ENCODE data around the gene ZNF462.

Gene ZNF462

DNA sequence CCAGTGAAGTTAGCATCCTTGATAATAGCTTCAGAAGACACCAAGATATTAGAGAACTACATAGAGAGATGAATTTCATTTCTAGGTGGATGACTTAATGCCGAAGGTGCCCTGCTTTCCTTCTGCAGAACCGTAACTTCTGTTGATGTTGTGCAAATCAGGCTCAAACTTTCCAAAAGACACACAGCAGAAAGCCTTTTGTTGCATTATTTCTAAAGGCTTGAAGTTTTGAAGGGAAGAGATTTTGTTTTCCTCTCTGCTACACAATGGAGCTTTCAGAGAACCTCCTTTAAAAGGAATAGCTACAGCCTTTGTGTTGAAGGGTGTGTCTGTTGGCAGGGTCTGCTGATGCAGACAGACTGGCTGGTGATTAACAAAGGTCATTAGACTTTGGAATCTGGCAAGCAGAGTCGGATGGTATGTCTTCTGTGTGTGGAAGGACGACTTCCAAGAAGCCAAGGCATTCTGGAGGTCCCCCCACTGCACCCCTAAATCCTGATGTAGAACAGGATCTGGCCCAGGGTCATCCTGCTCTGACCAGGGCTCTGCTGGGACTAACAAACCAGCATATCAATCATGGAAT, 57.8 kb downstream of the ZNF462 start:
- Histone ChIP-seq H3K27ac (peak overlapping the region; percentile 82), H2AFZ (ENCODE audit: low read depth) (peak overlapping the region; percentile 3; the same call in 1 of the 2 replicates), H3K79me2 (ENCODE audit: insufficient read depth, low read depth) (no peaks in the 10 kb centered on the region), H4K20me1 (ENCODE audit: insufficient read depth) (no peaks in the 10 kb centered on the region), H3K27me3 (ENCODE audit: insufficient read depth, low read depth) (no peaks in the 10 kb centered on the region), H3K9ac (peak overlapping the region; percentile 44; the same call in 1 of the 2 replicates), H3K4me3 (IDR thresholded peaks at IDR 0.05; ENCODE audit: insufficient read depth, low read depth, low read length) (no peak overlapping the region), H3K36me3 (ENCODE audit: insufficient read depth) (peaks cover 5% of the 10 kb centered on the region; the same call in 1 of the 2 replicates), H3K4me1 (ENCODE audit: low read depth, poor library complexity, severe bottlenecking) (peaks cover 43% of the 10 kb centered on the region), H3K4me2 (peak overlapping the region; percentile 54)
- TF ChIP-seq, protein P1, sequence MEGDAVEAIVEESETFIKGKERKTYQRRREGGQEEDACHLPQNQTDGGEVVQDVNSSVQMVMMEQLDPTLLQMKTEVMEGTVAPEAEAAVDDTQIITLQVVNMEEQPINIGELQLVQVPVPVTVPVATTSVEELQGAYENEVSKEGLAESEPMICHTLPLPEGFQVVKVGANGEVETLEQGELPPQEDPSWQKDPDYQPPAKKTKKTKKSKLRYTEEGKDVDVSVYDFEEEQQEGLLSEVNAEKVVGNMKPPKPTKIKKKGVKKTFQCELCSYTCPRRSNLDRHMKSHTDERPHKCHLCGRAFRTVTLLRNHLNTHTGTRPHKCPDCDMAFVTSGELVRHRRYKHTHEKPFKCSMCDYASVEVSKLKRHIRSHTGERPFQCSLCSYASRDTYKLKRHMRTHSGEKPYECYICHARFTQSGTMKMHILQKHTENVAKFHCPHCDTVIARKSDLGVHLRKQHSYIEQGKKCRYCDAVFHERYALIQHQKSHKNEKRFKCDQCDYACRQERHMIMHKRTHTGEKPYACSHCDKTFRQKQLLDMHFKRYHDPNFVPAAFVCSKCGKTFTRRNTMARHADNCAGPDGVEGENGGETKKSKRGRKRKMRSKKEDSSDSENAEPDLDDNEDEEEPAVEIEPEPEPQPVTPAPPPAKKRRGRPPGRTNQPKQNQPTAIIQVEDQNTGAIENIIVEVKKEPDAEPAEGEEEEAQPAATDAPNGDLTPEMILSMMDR (conservative IDR thresholded peaks at IDR 0.05; ENCODE audit: low read depth, low read length) = no peak

DNA sequence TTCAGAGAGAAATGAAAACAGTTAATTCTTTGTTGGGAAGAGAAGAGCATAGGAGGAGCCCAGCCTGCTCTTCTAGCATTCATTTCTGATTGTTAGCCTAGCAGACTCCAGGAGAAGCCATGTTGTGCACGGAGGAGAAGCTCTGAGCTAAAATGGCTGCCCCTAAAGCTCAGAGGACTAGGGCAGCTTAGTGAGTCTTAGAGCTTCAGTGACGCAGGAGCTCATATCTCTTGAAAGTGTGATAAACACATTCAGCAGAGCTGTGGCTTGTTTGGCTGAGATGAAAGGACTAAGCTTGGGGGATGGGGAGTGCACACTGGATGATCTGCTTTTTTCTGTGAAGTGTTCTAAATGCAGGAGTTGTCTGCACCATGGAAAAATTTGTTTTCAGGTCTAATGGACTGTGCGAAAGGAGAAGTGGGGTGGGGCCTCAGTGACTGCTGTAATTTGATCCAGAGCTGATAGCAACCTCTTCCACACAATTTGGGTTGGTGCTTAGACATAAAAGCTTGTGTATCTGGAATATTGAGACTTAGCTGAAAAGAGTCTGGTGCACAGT, 58.5 kb downstream of the ZNF462 start:
- Histone ChIP-seq H3K9ac (peak overlapping the region; percentile 44; the same call in 1 of the 2 replicates), H3K27ac (peak overlapping the region; percentile 82), H2AFZ (ENCODE audit: low read depth) (peak overlapping the region; percentile 3; the same call in 1 of the 2 replicates), H3K27me3 (ENCODE audit: insufficient read depth, low read depth) (no peaks in the 10 kb centered on the region), H3K4me2 (peak overlapping the region; percentile 54), H4K20me1 (ENCODE audit: insufficient read depth) (no peaks in the 10 kb centered on the region), H3K36me3 (ENCODE audit: insufficient read depth) (peaks cover 5% of the 10 kb centered on the region; the same call in 1 of the 2 replicates), H3K4me3 (IDR thresholded peaks at IDR 0.05; ENCODE audit: insufficient read depth, low read depth, low read length) (no peak overlapping the region), H3K4me1 (ENCODE audit: low read depth, poor library complexity, severe bottlenecking) (peaks cover 43% of the 10 kb centered on the region), H3K79me2 (ENCODE audit: insufficient read depth, low read depth) (no peaks in the 10 kb centered on the region)
- TF ChIP-seq, protein P1 (conservative IDR thresholded peaks at IDR 0.05; ENCODE audit: low read depth, low read length) = no peak

DNA sequence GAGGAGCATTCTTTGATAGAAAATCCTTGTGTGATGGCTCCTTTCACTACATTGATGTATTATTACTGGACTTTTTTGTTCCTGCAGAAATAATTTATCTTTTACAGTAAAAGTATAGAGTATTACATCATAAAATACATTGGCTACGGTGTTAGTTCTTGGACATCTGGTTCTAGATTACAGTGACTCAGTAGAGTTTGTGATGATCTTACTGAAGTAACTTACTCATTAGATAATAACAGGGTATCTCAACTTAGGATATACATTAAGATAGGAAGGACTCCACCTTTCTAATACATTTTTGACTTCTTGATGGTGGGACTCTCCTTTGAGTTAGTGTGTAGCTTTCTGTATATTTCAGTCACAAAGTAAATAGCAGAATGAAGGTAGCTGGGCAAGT, 59.1 kb downstream of the ZNF462 start:
- H2AFZ ChIP-seq (ENCODE audit: low read depth) = no peak overlapping the region
- peaks cover 43% of the 10 kb centered on the region for H3K4me1 ChIP-seq (ENCODE audit: low read depth, poor library complexity, severe bottlenecking)
- peaks cover 5% of the 10 kb centered on the region; the same call in 1 of the 2 replicates for H3K36me3 ChIP-seq (ENCODE audit: insufficient read depth)
- no peak overlapping the region for H3K9ac ChIP-seq
- no peak overlapping the region for H3K4me3 ChIP-seq (IDR thresholded peaks at IDR 0.05; ENCODE audit: insufficient read depth, low read depth, low read length)
- no peaks in the 10 kb centered on the region for H3K27me3 ChIP-seq (ENCODE audit: insufficient read depth, low read depth)
- H3K4me2 ChIP-seq = peak overlapping the region; percentile 54; the same call in 1 of the 2 replicates
- H3K27ac ChIP-seq = peak overlapping the region; percentile 82
- TF ChIP-seq, protein P1 (conservative IDR thresholded peaks at IDR 0.05; ENCODE audit: low read depth, low read length) = no peak
- H3K79me2 ChIP-seq (ENCODE audit: insufficient read depth, low read depth) = no peaks in the 10 kb centered on the region
- H4K20me1 ChIP-seq (ENCODE audit: insufficient read depth) = no peaks in the 10 kb centered on the region

DNA sequence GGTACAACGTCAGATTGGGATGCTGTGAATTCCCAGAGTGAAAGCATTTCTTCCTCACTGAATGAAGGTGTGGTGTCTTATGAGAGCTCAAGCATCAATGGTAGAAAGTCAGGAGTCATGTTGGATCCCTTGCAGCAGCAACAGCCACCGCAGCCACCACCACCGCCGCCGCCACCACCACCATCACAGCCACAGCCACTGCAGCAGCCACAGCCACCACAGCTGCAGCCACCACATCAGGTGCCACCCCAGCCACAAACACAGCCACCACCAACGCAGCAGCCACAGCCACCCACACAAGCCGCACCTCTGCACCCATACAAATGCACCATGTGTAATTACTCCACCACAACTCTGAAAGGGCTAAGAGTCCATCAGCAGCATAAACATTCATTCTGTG, 62.4 kb downstream of the ZNF462 start:
- no peaks in the 10 kb centered on the region for H3K79me2 ChIP-seq (ENCODE audit: insufficient read depth, low read depth)
- TF ChIP-seq, protein P1 (conservative IDR thresholded peaks at IDR 0.05; ENCODE audit: low read depth, low read length) = no peak

More for the DNA sequence above, 62.4 kb downstream of the ZNF462 start:
- Histone ChIP-seq H3K4me1 (ENCODE audit: low read depth, poor library complexity, severe bottlenecking) (peaks cover 23% of the 10 kb centered on the region), H3K9ac (no peak overlapping the region), H3K27ac (no peak overlapping the region), H4K20me1 (ENCODE audit: insufficient read depth) (no peaks in the 10 kb centered on the region), H2AFZ (ENCODE audit: low read depth) (no peak overlapping the region), H3K4me2 (no peak overlapping the region), H3K4me3 (IDR thresholded peaks at IDR 0.05; ENCODE audit: insufficient read depth, low read depth, low read length) (no peak overlapping the region), H3K27me3 (ENCODE audit: insufficient read depth, low read depth) (no peaks in the 10 kb centered on the region), H3K36me3 (ENCODE audit: insufficient read depth) (peaks cover 5% of the 10 kb centered on the region; the same call in 1 of the 2 replicates)
